ENCODE measurements around the gene EN2.

The EN2 gene

DNA sequence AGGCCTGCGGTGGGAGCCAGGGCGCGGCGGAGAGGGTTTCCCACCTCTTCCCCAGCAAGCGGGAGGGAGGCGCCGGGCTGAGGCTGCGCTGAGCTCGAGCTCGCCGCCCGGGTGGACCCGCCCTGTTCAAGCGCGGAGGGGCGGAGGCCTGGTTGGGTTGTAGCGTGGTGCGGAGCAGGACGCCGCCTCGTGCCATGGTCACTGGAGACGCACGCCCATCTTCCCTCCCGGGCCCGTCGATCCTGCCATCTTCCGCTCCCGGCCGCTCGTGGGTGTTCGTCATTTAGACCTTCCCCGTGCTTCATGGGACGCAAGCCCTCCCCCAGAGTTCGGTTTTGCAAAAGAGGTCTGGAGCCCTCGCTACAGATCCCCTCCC lies 9.3 kb upstream of the EN2 start:
- no peak for TF ChIP-seq ZFX (IDR thresholded peaks at IDR 0.05; ENCODE audit: borderline replicate concordance)
- TF ChIP-seq, protein P1, sequence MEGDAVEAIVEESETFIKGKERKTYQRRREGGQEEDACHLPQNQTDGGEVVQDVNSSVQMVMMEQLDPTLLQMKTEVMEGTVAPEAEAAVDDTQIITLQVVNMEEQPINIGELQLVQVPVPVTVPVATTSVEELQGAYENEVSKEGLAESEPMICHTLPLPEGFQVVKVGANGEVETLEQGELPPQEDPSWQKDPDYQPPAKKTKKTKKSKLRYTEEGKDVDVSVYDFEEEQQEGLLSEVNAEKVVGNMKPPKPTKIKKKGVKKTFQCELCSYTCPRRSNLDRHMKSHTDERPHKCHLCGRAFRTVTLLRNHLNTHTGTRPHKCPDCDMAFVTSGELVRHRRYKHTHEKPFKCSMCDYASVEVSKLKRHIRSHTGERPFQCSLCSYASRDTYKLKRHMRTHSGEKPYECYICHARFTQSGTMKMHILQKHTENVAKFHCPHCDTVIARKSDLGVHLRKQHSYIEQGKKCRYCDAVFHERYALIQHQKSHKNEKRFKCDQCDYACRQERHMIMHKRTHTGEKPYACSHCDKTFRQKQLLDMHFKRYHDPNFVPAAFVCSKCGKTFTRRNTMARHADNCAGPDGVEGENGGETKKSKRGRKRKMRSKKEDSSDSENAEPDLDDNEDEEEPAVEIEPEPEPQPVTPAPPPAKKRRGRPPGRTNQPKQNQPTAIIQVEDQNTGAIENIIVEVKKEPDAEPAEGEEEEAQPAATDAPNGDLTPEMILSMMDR (IDR thresholded peaks at IDR 0.05), result no peak

DNA sequence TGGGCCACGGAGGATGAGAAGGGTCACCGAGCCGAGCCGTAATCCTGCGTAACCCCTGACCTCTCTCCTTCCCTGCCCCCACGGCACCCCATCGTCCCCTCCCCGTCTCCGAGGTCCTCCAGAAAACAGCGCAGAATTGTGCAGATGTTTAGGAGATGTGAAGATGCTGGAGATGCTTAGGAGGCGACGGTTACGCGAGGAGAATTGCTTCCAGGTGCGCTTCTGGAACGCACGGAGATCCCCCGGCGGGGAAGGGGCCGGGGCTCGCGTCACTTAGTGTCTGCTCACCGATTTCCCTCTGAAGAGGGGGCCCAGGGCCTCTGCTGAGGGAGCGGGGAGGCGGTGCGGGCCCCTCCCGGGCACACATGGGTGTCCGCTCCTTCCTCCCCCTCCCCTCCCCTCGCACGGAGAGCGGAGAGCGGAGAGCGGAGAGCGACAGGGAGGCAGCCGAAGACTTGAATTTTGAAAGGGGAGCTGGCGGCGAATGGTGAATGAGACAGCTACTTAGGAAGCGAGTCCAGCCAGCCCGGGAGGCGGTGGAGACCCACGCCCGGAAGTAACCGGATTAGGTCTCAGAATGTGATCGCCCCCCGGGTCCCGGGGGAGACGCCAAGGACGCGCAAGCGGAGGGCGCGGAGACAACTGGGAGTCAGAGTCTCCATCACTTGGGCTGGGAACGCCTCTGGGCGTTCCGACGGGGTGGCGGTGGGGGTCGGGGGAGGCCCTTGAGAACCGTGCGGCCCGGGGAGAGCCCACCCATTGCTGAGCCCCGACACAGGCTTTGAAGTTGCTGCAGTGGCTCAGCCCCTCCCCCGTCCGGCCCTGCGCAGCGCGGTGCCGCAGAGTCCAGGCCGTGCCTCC lies 8.7 kb upstream of the EN2 start:
- no peak for TF ChIP-seq ZFX (IDR thresholded peaks at IDR 0.05; ENCODE audit: borderline replicate concordance)
- TF ChIP-seq, protein P1 (IDR thresholded peaks at IDR 0.05), result no peak
- H3K27ac ChIP-seq, result no peak overlapping the region

More for the DNA sequence above, 9.3 kb upstream of the EN2 start:
- no peak overlapping the region for H3K27ac ChIP-seq

DNA sequence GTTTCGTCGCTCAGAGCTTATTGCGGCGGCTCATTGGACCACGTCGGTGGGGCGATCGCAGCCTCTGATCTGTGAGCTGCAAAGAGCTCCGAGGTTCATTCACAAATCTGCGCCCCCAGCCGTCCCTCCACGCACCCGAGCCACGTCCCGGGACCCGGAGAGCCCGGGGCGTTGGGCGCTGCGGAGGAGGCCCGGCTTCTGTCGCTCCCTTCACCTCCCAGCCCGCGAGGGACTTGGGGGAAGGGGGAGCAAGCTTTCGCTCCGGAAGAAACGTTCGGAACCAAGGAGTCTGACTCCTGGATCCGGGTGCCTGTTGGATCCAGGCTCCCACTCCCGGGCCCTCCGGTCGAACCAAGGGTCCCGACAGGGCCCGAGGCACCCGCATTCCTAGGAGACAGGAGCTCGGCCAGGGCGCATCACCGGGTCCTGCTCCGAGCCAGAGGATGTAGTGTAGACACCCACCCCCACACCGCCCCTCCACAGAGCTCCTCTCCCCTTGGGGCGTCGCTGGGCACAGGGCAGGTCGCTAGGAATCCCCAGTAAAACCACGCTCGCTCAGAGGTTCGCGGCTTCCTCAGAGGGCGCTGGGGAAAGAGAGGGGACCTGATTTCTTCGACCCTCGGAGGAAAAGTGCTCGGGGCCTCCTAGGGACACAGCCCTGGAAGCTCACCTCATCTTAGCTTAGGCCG lies 7.9 kb upstream of the EN2 start:
- TF ChIP-seq, protein P1 (IDR thresholded peaks at IDR 0.05), result no peak
- TF ChIP-seq ZFX (IDR thresholded peaks at IDR 0.05; ENCODE audit: borderline replicate concordance), result no peak
- H3K27ac ChIP-seq, result no peak overlapping the region

DNA sequence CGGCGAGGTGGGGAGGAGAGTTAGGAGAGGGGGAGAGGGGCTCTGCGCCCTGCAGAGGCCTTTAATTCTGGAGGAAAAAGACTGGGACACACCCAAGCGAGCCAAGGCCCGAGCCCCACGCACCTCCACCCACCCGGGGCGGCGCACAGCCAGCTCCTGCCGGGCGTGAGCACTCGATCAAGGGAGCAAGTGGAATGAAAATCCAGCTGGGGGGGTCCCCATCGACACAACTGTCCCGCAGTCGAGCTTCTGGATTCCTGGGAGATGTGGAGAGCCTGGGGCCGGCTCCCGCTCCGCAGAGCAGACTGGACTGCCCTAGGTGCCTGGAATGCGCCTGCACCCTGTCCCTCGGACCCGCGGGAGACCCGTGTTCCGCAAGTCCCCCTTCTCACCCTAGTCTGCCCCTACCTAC lies 7.4 kb upstream of the EN2 start:
- H3K27ac ChIP-seq, result no peak overlapping the region
- TF ChIP-seq, protein P1 (IDR thresholded peaks at IDR 0.05), result no peak
- no peak for TF ChIP-seq ZFX (IDR thresholded peaks at IDR 0.05; ENCODE audit: borderline replicate concordance)

DNA sequence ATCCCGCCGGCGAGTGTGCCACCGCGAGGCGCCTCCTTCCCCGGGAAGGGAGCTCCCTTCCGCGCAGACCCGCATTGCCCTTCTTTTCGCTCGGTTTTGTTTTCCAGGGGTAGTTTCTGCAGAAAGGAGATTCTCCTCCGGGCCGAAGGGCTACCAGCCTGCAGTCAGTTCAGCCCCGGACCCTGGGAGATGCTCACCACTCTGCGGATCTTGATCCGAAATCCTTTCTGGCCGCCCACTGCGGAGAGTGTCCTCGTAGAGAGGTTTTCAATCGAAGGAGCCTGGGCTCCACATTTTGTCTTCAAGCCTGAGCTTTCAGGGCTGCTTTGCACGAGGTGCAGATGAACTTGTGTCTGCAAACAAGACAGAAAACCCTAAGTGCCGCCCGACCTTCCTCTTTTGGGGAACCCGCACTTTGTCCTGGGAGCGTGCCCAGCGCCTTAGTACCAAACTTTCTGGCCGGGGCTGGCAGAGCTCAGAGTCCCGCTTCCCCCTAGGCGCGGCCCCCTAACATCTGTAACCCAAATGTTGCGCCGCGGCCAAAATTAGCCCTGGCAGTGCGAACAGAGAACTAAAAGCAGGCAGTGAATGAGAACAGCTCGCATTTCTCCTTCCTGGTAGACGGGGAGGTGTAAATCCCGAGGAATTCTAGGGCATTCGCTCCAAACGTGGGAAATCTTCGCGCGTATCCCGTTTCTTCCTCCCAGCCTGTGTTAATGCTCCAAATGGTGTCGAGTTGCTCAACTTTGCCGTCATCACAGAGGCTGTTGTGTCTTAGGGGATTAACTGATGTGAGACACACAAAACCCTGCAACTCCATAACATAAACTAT lies 6.7 kb upstream of the EN2 start:
- TF ChIP-seq ZFX (IDR thresholded peaks at IDR 0.05; ENCODE audit: borderline replicate concordance), result no peak
- TF ChIP-seq, protein P1 (IDR thresholded peaks at IDR 0.05), result no peak
- no peak overlapping the region for H3K27ac ChIP-seq

DNA sequence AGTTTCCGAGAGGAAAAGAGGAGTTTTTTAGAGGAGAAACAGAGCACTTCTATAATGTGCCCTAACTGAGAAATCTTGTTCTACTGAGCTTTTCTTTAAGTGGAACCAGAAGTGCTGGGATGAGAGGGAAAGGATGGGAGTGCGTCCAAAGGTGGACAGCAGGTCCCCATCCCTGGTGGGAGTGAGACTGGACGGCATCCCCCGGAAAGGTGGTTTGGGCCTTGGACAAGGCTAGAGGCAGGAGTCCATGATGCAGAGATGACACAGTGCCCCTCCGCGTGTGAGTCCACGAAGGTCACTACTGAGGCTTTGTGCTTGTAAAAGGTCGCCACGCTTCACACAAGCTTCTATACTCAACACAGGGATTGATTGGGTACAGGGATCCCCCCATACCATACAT lies 6.1 kb upstream of the EN2 start:
- H3K27ac ChIP-seq, result no peak overlapping the region
- TF ChIP-seq ZFX (IDR thresholded peaks at IDR 0.05; ENCODE audit: borderline replicate concordance), result no peak
- TF ChIP-seq, protein P1 (IDR thresholded peaks at IDR 0.05), result no peak
